Mesendoderm (in vitro differentiated cells): ENCODE measurements around the gene KRT3.

Experiments
- DNase-seq: peaks from one replicate; pipeline ENCODE4 v3.0.0; 2013
- H2AK5ac ChIP-seq: 2 replicates; pipeline ENCODE4 v1.6.1; 2013; ENCODE audit warnings: low read length, inconsistent platforms
- H2BK120ac ChIP-seq: 2 replicates; pipeline ENCODE4 v1.6.1; 2013; ENCODE audit warnings: low read depth, mild to moderate bottlenecking, low read length, moderate library complexity, mixed read lengths
- H2BK15ac ChIP-seq: replicated peaks from 2 replicates; pipeline ENCODE4 v1.6.1; 2013; ENCODE audit warnings: low read depth, mild to moderate bottlenecking, moderate library complexity
- H2BK5ac ChIP-seq: 2 replicates; pipeline ENCODE4 v1.6.1; 2013; ENCODE audit warnings: low read length, inconsistent platforms
- H3K18ac ChIP-seq: 2 replicates; pipeline ENCODE4 v1.6.1; 2013; ENCODE audit warnings: mild to moderate bottlenecking, low read length, mixed read lengths
- H3K23ac ChIP-seq: one replicate; pipeline ENCODE4 v1.6.1; 2013; ENCODE audit warnings: low read length
- H3K27ac ChIP-seq: 2 replicates; pipeline ENCODE4 v1.5.1; 2013; ENCODE audit warnings: low read depth, mild to moderate bottlenecking, inconsistent platforms, low read length, moderate library complexity
- H3K27me3 ChIP-seq: 2 replicates; pipeline ENCODE4 v1.6.1; 2013; ENCODE audit warnings: low read length, control low read depth, mild to moderate bottlenecking, inconsistent platforms; ENCODE audit not compliant: insufficient read depth, poor library complexity
- H3K36me3 ChIP-seq: 2 replicates; pipeline ENCODE4 v1.6.1; 2013; ENCODE audit warnings: low read length, inconsistent platforms; ENCODE audit not compliant: control insufficient read depth, insufficient read depth
- H3K4ac ChIP-seq: one replicate; pipeline ENCODE4 v1.6.1; 2013; ENCODE audit warnings: low read depth, mild to moderate bottlenecking, low read length, moderate library complexity
- H3K4me1 ChIP-seq: 2 replicates; pipeline ENCODE4 v1.6.1; 2013; ENCODE audit warnings: low read depth, low read length, inconsistent platforms; ENCODE audit not compliant: control insufficient read depth
- H3K4me2 ChIP-seq: 2 replicates; pipeline ENCODE4 v1.6.1; 2013; ENCODE audit warnings: low read length
- H3K4me3 ChIP-seq: 2 replicates; pipeline ENCODE4 v1.5.1; 2013; ENCODE audit warnings: mild to moderate bottlenecking, low read length
- H3K56ac ChIP-seq: one replicate; pipeline ENCODE4 v1.6.1; 2013; ENCODE audit warnings: low read length
- H3K79me1 ChIP-seq: 2 replicates; pipeline ENCODE4 v1.6.1; 2013; ENCODE audit warnings: low read length, inconsistent platforms
- H3K79me2 ChIP-seq: 2 replicates; pipeline ENCODE4 v1.6.1; 2013; ENCODE audit warnings: mild to moderate bottlenecking, low read length; ENCODE audit not compliant: control insufficient read depth, insufficient read depth
- H3K9ac ChIP-seq: 2 replicates; pipeline ENCODE4 v1.6.1; 2013; ENCODE audit warnings: low read length, inconsistent platforms
- H4K5ac ChIP-seq: one replicate; pipeline ENCODE4 v1.6.1; 2013; ENCODE audit warnings: low read length
- H4K8ac ChIP-seq: one replicate; pipeline ENCODE4 v1.6.1; 2013; ENCODE audit warnings: low read depth, mild to moderate bottlenecking, control low read depth, low read length, moderate library complexity
- WGBS: extraction: QIAGEN DNeasy Blood & Tissue Kit; methylation state at CpG from one replicate; pipeline ENCODE4 v1.1.7; 2013; ENCODE audit warnings: low lambda C conversion rate, missing lambda C conversion rate; ENCODE audit not compliant: insufficient coverage; ENCODE audit errors: extremely low coverage; 5-methylcytosine and 5-hydroxymethylcytosine counted together

KRT3 gene

DNA sequence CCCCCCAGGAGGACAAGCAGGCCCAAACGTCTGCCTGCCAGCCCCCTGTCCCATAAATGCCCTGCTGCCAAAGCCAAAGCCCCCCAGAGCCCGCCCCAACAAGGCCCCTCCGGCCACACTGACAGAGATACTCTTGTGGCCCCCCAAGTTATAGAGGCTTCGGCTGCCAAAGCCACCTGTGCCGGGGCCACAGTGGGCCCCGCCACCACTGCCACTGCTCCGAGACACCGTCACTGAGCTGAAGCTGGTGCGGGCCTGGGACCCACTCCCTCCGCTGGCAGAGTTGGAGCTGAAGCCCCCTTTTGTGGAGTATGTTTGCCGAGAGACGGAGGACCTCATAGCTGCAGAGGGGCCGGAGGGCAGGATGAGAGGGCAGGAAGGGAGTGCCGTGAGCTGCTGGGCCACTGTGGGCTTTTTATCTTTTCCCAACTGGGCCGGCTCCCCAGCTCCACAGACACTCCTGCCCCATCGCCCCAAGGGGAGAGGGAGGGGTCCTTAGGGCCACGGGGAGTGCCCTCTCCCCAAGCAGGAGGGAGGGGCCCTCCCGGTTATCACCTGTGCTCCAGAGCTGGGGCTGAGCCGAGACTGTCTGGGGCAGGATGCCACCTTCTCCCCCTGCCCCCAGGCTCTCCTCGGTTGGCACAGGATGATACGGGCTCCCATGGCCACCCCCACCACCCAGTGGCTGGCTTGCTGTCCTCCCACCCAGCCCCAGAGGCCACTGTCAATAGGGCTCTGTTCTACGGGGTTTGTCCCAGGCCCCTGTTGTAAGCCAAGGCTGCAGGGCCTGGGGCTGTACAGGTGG, 38.2 kb upstream of the KRT3 start, which contains the start of gene KRT79:
TSS of gene KRT79 (minus strand) at position 390 of the 805 bp plus-strand sequence. CDS start at position 339, 51 bp downstream.
- Histone ChIP-seq H3K4me2 (no peak within 1 kb of the TSS), H2BK5ac (no peak within 1 kb of the TSS), H3K56ac (no peak within 1 kb of the TSS), H3K79me1 (no peaks in the 10 kb centered on the region), H4K5ac (no peak within 1 kb of the TSS), H3K4me3 (no peak within 1 kb of the TSS), H3K27ac (no peak within 1 kb of the TSS), H3K4me1 (no peaks in the 10 kb centered on the region), H3K9ac (no peak within 1 kb of the TSS), H3K18ac (no peak within 1 kb of the TSS), H3K27me3 (no peaks in the 10 kb centered on the region), H3K36me3 (no peaks in the 10 kb centered on the region), H4K8ac (no peak within 1 kb of the TSS), H2BK15ac (no peak within 1 kb of the TSS), H3K79me2 (no peaks in the 10 kb centered on the region), H2AK5ac (no peak within 1 kb of the TSS), H3K4ac (no peak within 1 kb of the TSS), H2BK120ac (no peak within 1 kb of the TSS), H3K23ac (no peak within 1 kb of the TSS)
- DNase-seq, result no peak
- WGBS, result no CpG with 5 or more reads among the region's 22 CpGs

- H3K4ac ChIP-seq, result no peak overlapping the region
- no peaks in the 10 kb centered on the region for H3K4me1 ChIP-seq
- no peak overlapping the region for H3K56ac ChIP-seq
- no peak overlapping the region for H4K5ac ChIP-seq
- no peak overlapping the region for H3K18ac ChIP-seq
- H2BK120ac ChIP-seq, result no peak overlapping the region
- no peak overlapping the region for H2BK15ac ChIP-seq
- no peaks in the 10 kb centered on the region for H3K27me3 ChIP-seq
- WGBS, result no CpG with 5 or more reads among the region's 20 CpGs
- H2BK5ac ChIP-seq, result no peak overlapping the region
- H3K79me1 ChIP-seq, result no peaks in the 10 kb centered on the region
- no peak overlapping the region for H3K4me2 ChIP-seq
- H3K23ac ChIP-seq, result no peak overlapping the region
- no peak overlapping the region for H4K8ac ChIP-seq
- H3K36me3 ChIP-seq, result no peaks in the 10 kb centered on the region
- DNase-seq, result no peak
- H3K27ac ChIP-seq, result no peak overlapping the region
- H3K79me2 ChIP-seq, result no peaks in the 10 kb centered on the region
- no peak overlapping the region for H2AK5ac ChIP-seq
- H3K4me3 ChIP-seq, result no peak overlapping the region
- no peak overlapping the region for H3K9ac ChIP-seq
Observed at GRCh38 chr12:52832985-52833905, 37.3 kb upstream of the KRT3 start.

DNA sequence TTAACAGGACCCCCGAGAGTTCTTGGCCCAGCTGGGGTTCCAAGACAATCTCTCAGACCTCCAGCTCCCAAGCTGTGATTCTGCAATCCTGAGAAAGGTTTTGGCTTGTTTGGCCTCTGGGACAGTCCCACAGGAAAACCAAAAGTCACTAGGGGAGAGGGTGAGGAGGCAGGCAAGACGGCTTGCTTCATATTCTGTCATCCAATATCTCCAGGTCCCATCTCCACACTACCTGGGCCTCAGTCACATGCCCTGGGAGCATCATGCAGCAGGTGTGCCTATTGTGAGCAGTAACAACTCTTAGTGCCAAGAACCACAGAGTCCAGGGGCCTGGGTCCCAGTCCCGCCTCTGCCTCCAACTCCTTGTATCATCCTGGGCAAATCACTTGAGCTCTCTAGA, 36.5 kb upstream of the KRT3 start:
- Histone ChIP-seq H3K4me3 (no peak overlapping the region), H2BK15ac (no peak overlapping the region), H3K79me2 (no peaks in the 10 kb centered on the region), H3K4me1 (no peaks in the 10 kb centered on the region), H2BK120ac (no peak overlapping the region), H3K4ac (no peak overlapping the region), H4K5ac (no peak overlapping the region), H3K79me1 (no peaks in the 10 kb centered on the region), H3K4me2 (no peak overlapping the region), H3K56ac (no peak overlapping the region), H3K36me3 (no peaks in the 10 kb centered on the region), H3K27me3 (no peaks in the 10 kb centered on the region), H2AK5ac (no peak overlapping the region), H4K8ac (no peak overlapping the region), H2BK5ac (no peak overlapping the region), H3K18ac (no peak overlapping the region), H3K27ac (no peak overlapping the region), H3K23ac (no peak overlapping the region), H3K9ac (no peak overlapping the region)
- DNase-seq, result no peak
- WGBS, result no CpG with 5 or more reads among the region's 3 CpGs

GRCh38 chr12:52831251-52831650, 35.3 kb upstream of the KRT3 start:
- WGBS, result no CpG with 5 or more reads among the region's 7 CpGs
- Histone ChIP-seq H3K79me2 (no peaks in the 10 kb centered on the region), H3K4ac (no peak overlapping the region), H3K18ac (no peak overlapping the region), H3K4me2 (no peak overlapping the region), H3K4me1 (no peaks in the 10 kb centered on the region), H3K27ac (no peak overlapping the region), H2BK5ac (no peak overlapping the region), H3K56ac (no peak overlapping the region), H4K8ac (no peak overlapping the region), H3K4me3 (no peak overlapping the region), H3K79me1 (no peaks in the 10 kb centered on the region), H2BK15ac (no peak overlapping the region), H3K23ac (no peak overlapping the region), H2AK5ac (no peak overlapping the region), H4K5ac (no peak overlapping the region), H3K36me3 (no peaks in the 10 kb centered on the region), H3K9ac (no peak overlapping the region), H2BK120ac (no peak overlapping the region), H3K27me3 (no peaks in the 10 kb centered on the region)
- DNase-seq, result no peak

GRCh38 chr12:52829986-52830770, 34.3 kb upstream of the KRT3 start:
- Histone ChIP-seq H3K79me2 (no peaks in the 10 kb centered on the region), H3K9ac (no peak overlapping the region), H3K4me2 (no peak overlapping the region), H3K18ac (no peak overlapping the region), H2BK120ac (no peak overlapping the region), H2BK15ac (no peak overlapping the region), H3K4me1 (no peaks in the 10 kb centered on the region), H3K56ac (no peak overlapping the region), H3K79me1 (no peaks in the 10 kb centered on the region), H3K36me3 (no peaks in the 10 kb centered on the region), H3K4me3 (no peak overlapping the region), H2BK5ac (no peak overlapping the region), H3K23ac (no peak overlapping the region), H3K4ac (no peak overlapping the region), H3K27me3 (no peaks in the 10 kb centered on the region), H4K5ac (no peak overlapping the region), H2AK5ac (no peak overlapping the region), H4K8ac (no peak overlapping the region), H3K27ac (no peak overlapping the region)
- no CpG with 5 or more reads among the region's 8 CpGs for WGBS
- no peak for DNase-seq
